Right lung (tissue), 5 donors: ENCODE data around the gene LENEP. TPM values are rescaled to one million over a fixed set of nuclear protein-coding genes. Genes with fewer than 3 reads are reported as not detected.

ENCODE experiments used
- polyA plus RNA-seq, 5 donors: library from polyadenylated mRNA; unstranded; fragments of 120-200 nt; gene quantifications; one replicate each; pipeline versions ENCODE4 v1.2.1 to v1.2.3, GENCODE V29; 2013; ENCODE audit warnings: inconsistent platforms in 1 of 5, low replicate concordance in 1 of 5; ENCODE audit not compliant: insufficient read length in 5 of 5, insufficient read depth in 1 of 5

The LENEP gene
- polyA plus RNA-seq, 5 donors = 0.46 to 1.2 (median 0.66) TPM

Other genes starting within 250 kb of the LENEP start
- gene KCNN3, start 123.3 kb upstream of the LENEP start, polyA plus RNA-seq = 1 to 10 TPM; 1.8 to 3.2 (median 2.3) TPM
- gene PMVK, start 56.9 kb upstream of the LENEP start, polyA plus RNA-seq = 10 to 100 TPM; 26.2 to 39.4 (median 29.5) TPM
- 10 to 100 TPM; 62.9 to 88.3 (median 77.0) TPM for gene PBXIP1, start 37.5 kb upstream of the LENEP start, polyA plus RNA-seq
- 10 to 100 TPM; 32.9 to 42.8 (median 40.9) TPM for gene PYGO2, start 31.8 kb upstream of the LENEP start, polyA plus RNA-seq
- 100 to 1,000 TPM; 121 to 136 (median 123) TPM for gene SHC1, start 22.8 kb upstream of the LENEP start, polyA plus RNA-seq
- 100 to 1,000 TPM in 3 of 5 donors, 10 to 100 TPM in 2; 85.1 to 149 (median 115) TPM for gene CKS1B, start 18.9 kb upstream of the LENEP start, polyA plus RNA-seq
- gene FLAD1, start 10.2 kb upstream of the LENEP start, polyA plus RNA-seq = 10 to 100 TPM; 27.1 to 33.6 (median 28.1) TPM
- gene ZBTB7B, start 9.2 kb downstream of the LENEP start, polyA plus RNA-seq = 10 to 100 TPM; 10.7 to 26.3 (median 18.8) TPM
- gene DCST2, start 40.2 kb downstream of the LENEP start, polyA plus RNA-seq = 1 to 10 TPM; 1.6 to 2.7 (median 2.4) TPM
- gene DCST1, start 40.2 kb downstream of the LENEP start, polyA plus RNA-seq = under 1 TPM; 0.34 to 0.69 (median 0.53) TPM
- gene ADAM15, start 57.7 kb downstream of the LENEP start, polyA plus RNA-seq = 100 to 1,000 TPM in 1 of 5 donors, 10 to 100 TPM in 4; 50.0 to 103 (median 64.8) TPM
- 10 to 100 TPM; 16.0 to 25.3 (median 23.3) TPM for gene EFNA4, start 70.2 kb downstream of the LENEP start, polyA plus RNA-seq
- 1 to 10 TPM; 2.9 to 5.6 (median 4.3) TPM for gene EFNA3, start 85.3 kb downstream of the LENEP start, polyA plus RNA-seq
- gene EFNA1, start 134.3 kb downstream of the LENEP start, polyA plus RNA-seq = 100 to 1,000 TPM in 2 of 5 donors, 10 to 100 TPM in 3; 94.5 to 116 (median 96.8) TPM
- 10 to 100 TPM; 32.7 to 41.6 (median 37.3) TPM for gene SLC50A1, start 142.3 kb downstream of the LENEP start, polyA plus RNA-seq
- 10 to 100 TPM; 19.1 to 37.1 (median 26.6) TPM for gene DPM3, start 146.9 kb downstream of the LENEP start, polyA plus RNA-seq
- gene KRTCAP2, start 179.7 kb downstream of the LENEP start, polyA plus RNA-seq = 100 to 1,000 TPM; 103 to 120 (median 117) TPM
- gene TRIM46, start 180.3 kb downstream of the LENEP start, polyA plus RNA-seq = 1 to 10 TPM; 2.9 to 5.6 (median 4.3) TPM
- gene THBS3, start 214.3 kb downstream of the LENEP start, polyA plus RNA-seq = 10 to 100 TPM; 37.5 to 47.0 (median 42.8) TPM
- gene MTX1, start 215.1 kb downstream of the LENEP start, polyA plus RNA-seq = 10 to 100 TPM; 27.8 to 38.3 (median 32.0) TPM